HG03558 (cell line): Measurements from ENCODE around the gene RBM6.
A peak's percentile ranks its signal among the peaks of the same experiment; 100 is the strongest.
"Not testable (repeated sequence)": the region's sequence is repeated elsewhere in the genome, so short reads cannot be mapped to it uniquely, and the experiment has no call there.

Experiments
- ATAC-seq: cut with Tn5 transposase; IDR thresholded peaks from one replicate; pipeline ENCODE4 v1.9.1; 2021; ENCODE audit warnings: moderate number of reproducible peaks; ENCODE audit not compliant: unreplicated experiment; ENCODE audit errors: extremely low read depth

The RBM6 gene

GRCh38 chr3:49916686-49917085 is 23.3 kb upstream of the RBM6 start:
- ATAC-seq: no peak

- not testable (repeated sequence) for ATAC-seq
Observed at GRCh38 chr3:49917806-49918590, 22.0 kb upstream of the RBM6 start.

- ATAC-seq: no peak
Observed at GRCh38 chr3:49924683-49925082, 15.3 kb upstream of the RBM6 start.

GRCh38 chr3:49925485-49925884 is 14.5 kb upstream of the RBM6 start:
- ATAC-seq: no peak

GRCh38 chr3:49926117-49926728 is 13.7 kb upstream of the RBM6 start:
- ATAC-seq: no peak

GRCh38 chr3:49927798-49928197 is 12.2 kb upstream of the RBM6 start:
- ATAC-seq: no peak

- no peak for ATAC-seq
Observed at GRCh38 chr3:49928481-49929017, 11.4 kb upstream of the RBM6 start.

GRCh38 chr3:49929291-49930167 is 10.4 kb upstream of the RBM6 start, which contains the start of gene MON1A:
MON1A (minus strand) TSS chr3:49929811; CDS start chr3:49913346, 16,465 bp downstream.
- peak; percentile 58 for ATAC-seq

- ATAC-seq: no peak
Observed at GRCh38 chr3:49930168-49930690, 9.7 kb upstream of the RBM6 start.

GRCh38 chr3:49930922-49931321 is 9.0 kb upstream of the RBM6 start:
- no peak for ATAC-seq

GRCh38 chr3:49932281-49932680 is 7.7 kb upstream of the RBM6 start:
- not testable (repeated sequence) for ATAC-seq

GRCh38 chr3:49937090-49937489 is 2.9 kb upstream of the RBM6 start:
- no peak for ATAC-seq

- ATAC-seq: no peak
Observed at GRCh38 chr3:49940667-49941249, 808 bp downstream of the RBM6 start.

- ATAC-seq: no peak
Observed at GRCh38 chr3:49942651-49943050, 2.7 kb downstream of the RBM6 start.

- ATAC-seq: no peak
Observed at GRCh38 chr3:49952924-49953323, 13.0 kb downstream of the RBM6 start.

GRCh38 chr3:49955636-49956035 is 15.7 kb downstream of the RBM6 start:
- no peak for ATAC-seq

GRCh38 chr3:49966233-49966942 is 26.4 kb downstream of the RBM6 start:
- ATAC-seq: no peak

GRCh38 chr3:49967291-49967690 is 27.3 kb downstream of the RBM6 start:
- no peak for ATAC-seq

- ATAC-seq: no peak
Observed at GRCh38 chr3:49968346-49968745, 28.4 kb downstream of the RBM6 start.
